ENCODE data around the gene APOL3.

DNA sequence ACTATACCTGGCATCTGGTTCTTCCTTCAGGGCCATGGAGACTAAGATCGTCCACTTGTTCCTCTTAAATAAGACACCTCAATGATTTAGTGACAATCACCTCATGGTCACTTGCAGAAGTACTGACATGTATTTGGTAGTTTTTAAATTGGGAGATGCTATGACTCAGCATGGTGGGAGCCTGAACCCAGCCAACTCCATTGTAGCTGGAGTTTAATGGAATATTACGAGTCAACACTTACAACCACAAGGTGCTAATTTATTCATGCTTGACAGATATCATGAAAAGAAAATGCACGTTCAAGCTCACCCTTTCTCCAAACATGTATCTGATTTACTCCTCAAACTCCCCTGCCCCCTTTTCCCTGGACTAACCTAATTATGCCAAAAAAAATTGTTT lies 16.6 kb upstream of the APOL3 start:
- TF ChIP-seq, protein P1, sequence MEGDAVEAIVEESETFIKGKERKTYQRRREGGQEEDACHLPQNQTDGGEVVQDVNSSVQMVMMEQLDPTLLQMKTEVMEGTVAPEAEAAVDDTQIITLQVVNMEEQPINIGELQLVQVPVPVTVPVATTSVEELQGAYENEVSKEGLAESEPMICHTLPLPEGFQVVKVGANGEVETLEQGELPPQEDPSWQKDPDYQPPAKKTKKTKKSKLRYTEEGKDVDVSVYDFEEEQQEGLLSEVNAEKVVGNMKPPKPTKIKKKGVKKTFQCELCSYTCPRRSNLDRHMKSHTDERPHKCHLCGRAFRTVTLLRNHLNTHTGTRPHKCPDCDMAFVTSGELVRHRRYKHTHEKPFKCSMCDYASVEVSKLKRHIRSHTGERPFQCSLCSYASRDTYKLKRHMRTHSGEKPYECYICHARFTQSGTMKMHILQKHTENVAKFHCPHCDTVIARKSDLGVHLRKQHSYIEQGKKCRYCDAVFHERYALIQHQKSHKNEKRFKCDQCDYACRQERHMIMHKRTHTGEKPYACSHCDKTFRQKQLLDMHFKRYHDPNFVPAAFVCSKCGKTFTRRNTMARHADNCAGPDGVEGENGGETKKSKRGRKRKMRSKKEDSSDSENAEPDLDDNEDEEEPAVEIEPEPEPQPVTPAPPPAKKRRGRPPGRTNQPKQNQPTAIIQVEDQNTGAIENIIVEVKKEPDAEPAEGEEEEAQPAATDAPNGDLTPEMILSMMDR (IDR thresholded peaks at IDR 0.05), result no peak
- TF ChIP-seq POLR2A (IDR thresholded peaks at IDR 0.05), result no peak

Data from uterus (tissue), 2 donors.